Measurements from ENCODE around the gene FREY1. TPM values are rescaled to one million over a fixed set of nuclear protein-coding genes. Genes with fewer than 3 reads are reported as not detected.

FREY1 gene
- total and polyA plus RNA-seq, 2 of the 13 experiments (the other 11 are each of a cell fraction or from before 2014, with no cell fraction given): 0.44 to 0.73 TPM

GRCh38 chr11:45899448-45900174, 7.5 kb downstream of the FREY1 start (continued):
- TF ChIP-seq ZBED4 (CRISPR knock-in tag; IDR thresholded peaks at IDR 0.05; ENCODE audit: borderline replicate concordance) (no peak), HOXA7 (CRISPR knock-in tag; IDR thresholded peaks at IDR 0.05) (no peak), ZNF879 (CRISPR knock-in tag; IDR thresholded peaks at IDR 0.05) (no peak), FOXJ3 (CRISPR knock-in tag; IDR thresholded peaks at IDR 0.05; ENCODE audit: borderline replicate concordance) (no peak), UBTF (CRISPR knock-in tag; IDR thresholded peaks at IDR 0.05) (peak; percentile 91; the same call in 1 of the 2 replicates), ZNF644 (CRISPR knock-in tag; IDR thresholded peaks at IDR 0.05; ENCODE audit: low read depth) (no peak), MAX (IDR thresholded peaks at IDR 0.05) (peak; percentile 22; the same call in 1 of the 2 replicates), AGO1 (IDR thresholded peaks at IDR 0.05; ENCODE audit: low read depth, low read length, poor library complexity, severe bottlenecking) (no peak), ZNF143 (CRISPR knock-in tag; IDR thresholded peaks at IDR 0.05) (no peak), ZNF629 (CRISPR knock-in tag; conservative IDR thresholded peaks at IDR 0.05) (no peak), MIER2 (CRISPR knock-in tag; IDR thresholded peaks at IDR 0.05) (peak; percentile 94), HNRNPLL (IDR thresholded peaks at IDR 0.05; ENCODE audit: low read depth, low read length, poor library complexity, severe bottlenecking) (no peak), MIXL1 (CRISPR knock-in tag; IDR thresholded peaks at IDR 0.05) (no peak), SRSF1 (optimal IDR thresholded peaks at IDR 0.05; ENCODE audit: low read depth, low read length) (no peak), ATM (IDR thresholded peaks at IDR 0.05; ENCODE audit: borderline replicate concordance) (no peak), ZNF670 (CRISPR knock-in tag; IDR thresholded peaks at IDR 0.05; ENCODE audit: borderline replicate concordance) (no peak), ZNF878 (CRISPR knock-in tag; IDR thresholded peaks at IDR 0.05) (no peak), RFX3 (CRISPR knock-in tag; IDR thresholded peaks at IDR 0.05) (peak; percentile 93), SRSF4 (IDR thresholded peaks at IDR 0.05; ENCODE audit: low read depth, low read length, poor library complexity, severe bottlenecking) (no peak), ZNF562 (CRISPR knock-in tag; IDR thresholded peaks at IDR 0.05; ENCODE audit: borderline replicate concordance) (no peak)
- TF ChIP-seq, protein P1, sequence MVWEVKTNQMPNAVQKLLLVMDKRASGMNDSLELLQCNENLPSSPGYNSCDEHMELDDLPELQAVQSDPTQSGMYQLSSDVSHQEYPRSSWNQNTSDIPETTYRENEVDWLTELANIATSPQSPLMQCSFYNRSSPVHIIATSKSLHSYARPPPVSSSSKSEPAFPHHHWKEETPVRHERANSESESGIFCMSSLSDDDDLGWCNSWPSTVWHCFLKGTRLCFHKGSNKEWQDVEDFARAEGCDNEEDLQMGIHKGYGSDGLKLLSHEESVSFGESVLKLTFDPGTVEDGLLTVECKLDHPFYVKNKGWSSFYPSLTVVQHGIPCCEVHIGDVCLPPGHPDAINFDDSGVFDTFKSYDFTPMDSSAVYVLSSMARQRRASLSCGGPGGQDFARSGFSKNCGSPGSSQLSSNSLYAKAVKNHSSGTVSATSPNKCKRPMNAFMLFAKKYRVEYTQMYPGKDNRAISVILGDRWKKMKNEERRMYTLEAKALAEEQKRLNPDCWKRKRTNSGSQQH (CRISPR knock-in tag; IDR thresholded peaks at IDR 0.05; ENCODE audit: low read depth): peak; percentile 74
- TF ChIP-seq, protein P2, sequence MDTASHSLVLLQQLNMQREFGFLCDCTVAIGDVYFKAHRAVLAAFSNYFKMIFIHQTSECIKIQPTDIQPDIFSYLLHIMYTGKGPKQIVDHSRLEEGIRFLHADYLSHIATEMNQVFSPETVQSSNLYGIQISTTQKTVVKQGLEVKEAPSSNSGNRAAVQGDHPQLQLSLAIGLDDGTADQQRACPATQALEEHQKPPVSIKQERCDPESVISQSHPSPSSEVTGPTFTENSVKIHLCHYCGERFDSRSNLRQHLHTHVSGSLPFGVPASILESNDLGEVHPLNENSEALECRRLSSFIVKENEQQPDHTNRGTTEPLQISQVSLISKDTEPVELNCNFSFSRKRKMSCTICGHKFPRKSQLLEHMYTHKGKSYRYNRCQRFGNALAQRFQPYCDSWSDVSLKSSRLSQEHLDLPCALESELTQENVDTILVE (CRISPR knock-in tag; IDR thresholded peaks at IDR 0.05): no peak
